ENCODE measurements around the gene GTPBP6. TPM values are rescaled to one million over a fixed set of nuclear protein-coding genes. Genes with fewer than 3 reads are reported as not detected.

The GTPBP6 gene
- total and polyA plus RNA-seq, 2 experiments from 2014 or later = 41.4 to 66.8 TPM

DNA sequence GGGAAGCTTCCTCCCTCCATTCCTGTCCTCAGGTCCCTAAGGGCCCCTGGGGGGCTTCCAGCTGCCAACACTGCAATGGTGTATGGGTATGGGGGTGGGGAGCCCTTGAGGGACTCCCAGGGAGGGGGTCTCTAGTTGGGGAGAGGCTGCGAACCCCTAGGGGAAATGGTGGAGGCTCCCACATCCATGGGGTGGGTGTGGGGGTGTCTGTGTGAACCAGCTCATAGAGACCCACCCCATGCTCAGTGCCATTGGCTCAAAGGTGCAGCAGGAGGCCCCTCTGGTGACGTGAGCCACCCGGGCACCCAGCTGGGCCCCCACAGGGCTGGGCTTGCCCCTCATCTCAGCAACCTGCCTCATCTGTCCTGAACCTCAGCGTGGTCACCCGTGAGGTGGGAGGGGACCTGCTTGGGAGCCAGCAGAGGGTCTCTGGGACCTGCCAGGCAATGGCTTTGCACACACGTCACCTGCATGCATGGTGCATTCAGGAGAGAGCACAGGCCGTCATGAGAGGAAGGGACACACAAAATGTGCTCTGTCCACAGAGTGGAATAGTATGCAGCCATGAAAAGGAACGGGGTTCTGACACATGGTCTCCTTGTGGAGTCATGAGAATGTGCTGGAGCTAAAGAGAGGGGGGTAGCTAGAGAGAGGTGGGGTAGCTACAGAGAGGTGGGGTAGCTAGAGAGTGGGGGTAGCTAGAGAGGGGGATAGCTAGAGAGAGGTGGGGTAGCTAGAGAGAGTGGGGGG lies 60.1 kb downstream of the GTPBP6 start:
- no peaks in the 10 kb centered on the region for H4K20me1 ChIP-seq (replicated peaks; ENCODE audit: insufficient read depth)
- Mint-ChIP-seq H3K4me3 (no peak overlapping the region), H3K4me1 (no peaks in the 10 kb centered on the region), H3K36me3 (ENCODE audit: low read depth) (peaks cover 9% of the 10 kb centered on the region), H3K27me3 (ENCODE audit: insufficient read depth, low read depth, poor library complexity) (peaks cover 2% of the 10 kb centered on the region), H3K9me3 (peaks cover 65% of the 10 kb centered on the region), H3K27ac (no peak overlapping the region)
- no peak overlapping the region for H3K27ac ChIP-seq (ENCODE audit: low read depth)
- no peak overlapping the region for H3K4me2 ChIP-seq
- no peaks in the 10 kb centered on the region; the same call in 1 of the 2 replicates for H3K4me1 ChIP-seq (ENCODE audit: insufficient read depth)
- ATAC-seq (no peak), DNase-seq (ENCODE audit: low spot score) (no peak)
- peaks cover 12% of the 10 kb centered on the region; the same call in 1 of the 2 replicates for H3F3A ChIP-seq (replicated peaks; ENCODE audit: low read depth)
- no peaks in the 10 kb centered on the region for H3K79me2 ChIP-seq (replicated peaks; ENCODE audit: insufficient read depth)
- H3K36me3 ChIP-seq (ENCODE audit: insufficient read depth) = no peaks in the 10 kb centered on the region
- no peak overlapping the region for H3K4me3 ChIP-seq
- no peaks in the 10 kb centered on the region for H3K27me3 ChIP-seq (ENCODE audit: insufficient read depth)
- TF ChIP-seq, protein P1, sequence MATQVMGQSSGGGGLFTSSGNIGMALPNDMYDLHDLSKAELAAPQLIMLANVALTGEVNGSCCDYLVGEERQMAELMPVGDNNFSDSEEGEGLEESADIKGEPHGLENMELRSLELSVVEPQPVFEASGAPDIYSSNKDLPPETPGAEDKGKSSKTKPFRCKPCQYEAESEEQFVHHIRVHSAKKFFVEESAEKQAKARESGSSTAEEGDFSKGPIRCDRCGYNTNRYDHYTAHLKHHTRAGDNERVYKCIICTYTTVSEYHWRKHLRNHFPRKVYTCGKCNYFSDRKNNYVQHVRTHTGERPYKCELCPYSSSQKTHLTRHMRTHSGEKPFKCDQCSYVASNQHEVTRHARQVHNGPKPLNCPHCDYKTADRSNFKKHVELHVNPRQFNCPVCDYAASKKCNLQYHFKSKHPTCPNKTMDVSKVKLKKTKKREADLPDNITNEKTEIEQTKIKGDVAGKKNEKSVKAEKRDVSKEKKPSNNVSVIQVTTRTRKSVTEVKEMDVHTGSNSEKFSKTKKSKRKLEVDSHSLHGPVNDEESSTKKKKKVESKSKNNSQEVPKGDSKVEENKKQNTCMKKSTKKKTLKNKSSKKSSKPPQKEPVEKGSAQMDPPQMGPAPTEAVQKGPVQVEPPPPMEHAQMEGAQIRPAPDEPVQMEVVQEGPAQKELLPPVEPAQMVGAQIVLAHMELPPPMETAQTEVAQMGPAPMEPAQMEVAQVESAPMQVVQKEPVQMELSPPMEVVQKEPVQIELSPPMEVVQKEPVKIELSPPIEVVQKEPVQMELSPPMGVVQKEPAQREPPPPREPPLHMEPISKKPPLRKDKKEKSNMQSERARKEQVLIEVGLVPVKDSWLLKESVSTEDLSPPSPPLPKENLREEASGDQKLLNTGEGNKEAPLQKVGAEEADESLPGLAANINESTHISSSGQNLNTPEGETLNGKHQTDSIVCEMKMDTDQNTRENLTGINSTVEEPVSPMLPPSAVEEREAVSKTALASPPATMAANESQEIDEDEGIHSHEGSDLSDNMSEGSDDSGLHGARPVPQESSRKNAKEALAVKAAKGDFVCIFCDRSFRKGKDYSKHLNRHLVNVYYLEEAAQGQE (IDR thresholded peaks at IDR 0.05; ENCODE audit: unreplicated experiment) = no peak
- TF ChIP-seq EZH2phosphoT487 (IDR thresholded peaks at IDR 0.05; ENCODE audit: unreplicated experiment) (no peak), STAT1 (IDR thresholded peaks at IDR 0.05; ENCODE audit: unreplicated experiment) (no peak), EZH2 (IDR thresholded peaks at IDR 0.05; ENCODE audit: low read depth, unreplicated experiment) (no peak), ZNF331 (CRISPR knock-in tag; IDR thresholded peaks at IDR 0.05; ENCODE audit: low read depth) (no peak), JUNB (IDR thresholded peaks at IDR 0.05; ENCODE audit: unreplicated experiment) (no peak), CREB1 (CRISPR knock-in tag; IDR thresholded peaks at IDR 0.05; ENCODE audit: low read depth) (no peak), ETS1 (IDR thresholded peaks at IDR 0.05) (no peak), NANOG (IDR thresholded peaks at IDR 0.05; ENCODE audit: borderline replicate concordance) (no peak), POLR2AphosphoS5 (IDR thresholded peaks at IDR 0.05; ENCODE audit: low read depth) (no peak), ZNF114 (CRISPR knock-in tag; IDR thresholded peaks at IDR 0.05) (no peak)
- TF ChIP-seq, protein P2, sequence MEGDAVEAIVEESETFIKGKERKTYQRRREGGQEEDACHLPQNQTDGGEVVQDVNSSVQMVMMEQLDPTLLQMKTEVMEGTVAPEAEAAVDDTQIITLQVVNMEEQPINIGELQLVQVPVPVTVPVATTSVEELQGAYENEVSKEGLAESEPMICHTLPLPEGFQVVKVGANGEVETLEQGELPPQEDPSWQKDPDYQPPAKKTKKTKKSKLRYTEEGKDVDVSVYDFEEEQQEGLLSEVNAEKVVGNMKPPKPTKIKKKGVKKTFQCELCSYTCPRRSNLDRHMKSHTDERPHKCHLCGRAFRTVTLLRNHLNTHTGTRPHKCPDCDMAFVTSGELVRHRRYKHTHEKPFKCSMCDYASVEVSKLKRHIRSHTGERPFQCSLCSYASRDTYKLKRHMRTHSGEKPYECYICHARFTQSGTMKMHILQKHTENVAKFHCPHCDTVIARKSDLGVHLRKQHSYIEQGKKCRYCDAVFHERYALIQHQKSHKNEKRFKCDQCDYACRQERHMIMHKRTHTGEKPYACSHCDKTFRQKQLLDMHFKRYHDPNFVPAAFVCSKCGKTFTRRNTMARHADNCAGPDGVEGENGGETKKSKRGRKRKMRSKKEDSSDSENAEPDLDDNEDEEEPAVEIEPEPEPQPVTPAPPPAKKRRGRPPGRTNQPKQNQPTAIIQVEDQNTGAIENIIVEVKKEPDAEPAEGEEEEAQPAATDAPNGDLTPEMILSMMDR (conservative IDR thresholded peaks at IDR 0.05; ENCODE audit: low read depth in 2 of 2) = no peak
- TF ChIP-seq, protein P3, sequence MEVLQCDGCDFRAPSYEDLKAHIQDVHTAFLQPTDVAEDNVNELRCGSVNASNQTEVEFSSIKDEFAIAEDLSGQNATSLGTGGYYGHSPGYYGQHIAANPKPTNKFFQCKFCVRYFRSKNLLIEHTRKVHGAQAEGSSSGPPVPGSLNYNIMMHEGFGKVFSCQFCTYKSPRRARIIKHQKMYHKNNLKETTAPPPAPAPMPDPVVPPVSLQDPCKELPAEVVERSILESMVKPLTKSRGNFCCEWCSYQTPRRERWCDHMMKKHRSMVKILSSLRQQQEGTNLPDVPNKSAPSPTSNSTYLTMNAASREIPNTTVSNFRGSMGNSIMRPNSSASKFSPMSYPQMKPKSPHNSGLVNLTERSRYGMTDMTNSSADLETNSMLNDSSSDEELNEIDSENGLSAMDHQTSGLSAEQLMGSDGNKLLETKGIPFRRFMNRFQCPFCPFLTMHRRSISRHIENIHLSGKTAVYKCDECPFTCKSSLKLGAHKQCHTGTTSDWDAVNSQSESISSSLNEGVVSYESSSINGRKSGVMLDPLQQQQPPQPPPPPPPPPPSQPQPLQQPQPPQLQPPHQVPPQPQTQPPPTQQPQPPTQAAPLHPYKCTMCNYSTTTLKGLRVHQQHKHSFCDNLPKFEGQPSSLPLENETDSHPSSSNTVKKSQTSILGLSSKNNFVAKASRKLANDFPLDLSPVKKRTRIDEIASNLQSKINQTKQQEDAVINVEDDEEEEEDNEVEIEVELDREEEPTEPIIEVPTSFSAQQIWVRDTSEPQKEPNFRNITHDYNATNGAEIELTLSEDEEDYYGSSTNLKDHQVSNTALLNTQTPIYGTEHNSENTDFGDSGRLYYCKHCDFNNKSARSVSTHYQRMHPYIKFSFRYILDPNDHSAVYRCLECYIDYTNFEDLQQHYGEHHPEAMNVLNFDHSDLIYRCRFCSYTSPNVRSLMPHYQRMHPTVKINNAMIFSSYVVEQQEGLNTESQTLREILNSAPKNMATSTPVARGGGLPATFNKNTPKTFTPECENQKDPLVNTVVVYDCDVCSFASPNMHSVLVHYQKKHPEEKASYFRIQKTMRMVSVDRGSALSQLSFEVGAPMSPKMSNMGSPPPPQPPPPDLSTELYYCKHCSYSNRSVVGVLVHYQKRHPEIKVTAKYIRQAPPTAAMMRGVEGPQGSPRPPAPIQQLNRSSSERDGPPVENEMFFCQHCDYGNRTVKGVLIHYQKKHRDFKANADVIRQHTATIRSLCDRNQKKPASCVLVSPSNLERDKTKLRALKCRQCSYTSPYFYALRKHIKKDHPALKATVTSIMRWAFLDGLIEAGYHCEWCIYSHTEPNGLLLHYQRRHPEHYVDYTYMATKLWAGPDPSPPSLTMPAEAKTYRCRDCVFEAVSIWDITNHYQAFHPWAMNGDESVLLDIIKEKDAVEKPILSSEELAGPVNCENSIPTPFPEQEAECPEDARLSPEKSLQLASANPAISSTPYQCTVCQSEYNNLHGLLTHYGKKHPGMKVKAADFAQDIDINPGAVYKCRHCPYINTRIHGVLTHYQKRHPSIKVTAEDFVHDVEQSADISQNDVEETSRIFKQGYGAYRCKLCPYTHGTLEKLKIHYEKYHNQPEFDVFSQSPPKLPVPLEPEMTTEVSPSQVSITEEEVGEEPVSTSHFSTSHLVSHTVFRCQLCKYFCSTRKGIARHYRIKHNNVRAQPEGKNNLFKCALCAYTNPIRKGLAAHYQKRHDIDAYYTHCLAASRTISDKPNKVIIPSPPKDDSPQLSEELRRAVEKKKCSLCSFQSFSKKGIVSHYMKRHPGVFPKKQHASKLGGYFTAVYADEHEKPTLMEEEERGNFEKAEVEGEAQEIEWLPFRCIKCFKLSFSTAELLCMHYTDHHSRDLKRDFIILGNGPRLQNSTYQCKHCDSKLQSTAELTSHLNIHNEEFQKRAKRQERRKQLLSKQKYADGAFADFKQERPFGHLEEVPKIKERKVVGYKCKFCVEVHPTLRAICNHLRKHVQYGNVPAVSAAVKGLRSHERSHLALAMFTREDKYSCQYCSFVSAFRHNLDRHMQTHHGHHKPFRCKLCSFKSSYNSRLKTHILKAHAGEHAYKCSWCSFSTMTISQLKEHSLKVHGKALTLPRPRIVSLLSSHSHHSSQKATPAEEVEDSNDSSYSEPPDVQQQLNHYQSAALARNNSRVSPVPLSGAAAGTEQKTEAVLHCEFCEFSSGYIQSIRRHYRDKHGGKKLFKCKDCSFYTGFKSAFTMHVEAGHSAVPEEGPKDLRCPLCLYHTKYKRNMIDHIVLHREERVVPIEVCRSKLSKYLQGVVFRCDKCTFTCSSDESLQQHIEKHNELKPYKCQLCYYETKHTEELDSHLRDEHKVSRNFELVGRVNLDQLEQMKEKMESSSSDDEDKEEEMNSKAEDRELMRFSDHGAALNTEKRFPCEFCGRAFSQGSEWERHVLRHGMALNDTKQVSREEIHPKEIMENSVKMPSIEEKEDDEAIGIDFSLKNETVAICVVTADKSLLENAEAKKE (CRISPR knock-in tag; IDR thresholded peaks at IDR 0.05) = no peak
- H3K9me2 ChIP-seq (ENCODE audit: insufficient read depth) = no peaks in the 10 kb centered on the region
- no peak overlapping the region for H2AFZ ChIP-seq
